IPS-11a (cell line): ENCODE data around the gene AFMID.
"Not testable (repeated sequence)": the region's sequence is repeated elsewhere in the genome, so short reads cannot be mapped to it uniquely, and the experiment has no call there.

Source experiments
- H3K4me3 ChIP-seq: one replicate; pipeline ENCODE4 v1.5.1; 2013; ENCODE audit warnings: low read depth, low read length, control low read depth

Gene AFMID

GRCh38 chr17:78151514-78152008, 35.6 kb upstream of the AFMID start:
- H3K4me3 ChIP-seq: no peak overlapping the region

- no peak overlapping the region for H3K4me3 ChIP-seq
Measured at GRCh38 chr17:78154903-78155811, 32.0 kb upstream of the AFMID start.

DNA sequence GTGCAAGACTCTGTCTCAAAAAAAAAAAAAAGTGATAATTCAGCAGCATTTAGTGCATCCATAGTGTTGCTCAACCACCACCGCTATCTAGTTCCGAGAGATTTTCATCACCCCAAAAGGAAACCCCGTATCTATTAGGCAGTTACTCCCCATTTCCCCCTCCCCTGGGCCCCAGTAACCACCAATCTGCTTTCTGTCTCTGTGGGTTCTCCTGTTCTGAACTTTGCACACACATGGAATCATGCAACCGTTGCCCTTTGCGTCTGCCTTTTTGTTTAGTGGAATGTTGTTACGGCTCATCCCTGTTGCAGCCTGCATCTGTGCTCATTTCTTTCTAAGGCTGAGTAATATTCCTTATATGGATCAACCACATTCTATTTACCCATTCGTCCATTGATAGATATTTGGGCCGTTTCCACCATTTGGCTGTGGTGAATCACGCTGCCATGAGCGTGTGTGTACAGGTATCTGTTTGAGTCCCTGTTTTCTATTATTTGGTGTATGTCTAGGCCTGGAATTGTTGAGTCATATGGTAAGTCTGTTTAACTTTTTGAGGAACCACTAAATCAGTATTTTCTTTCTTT, 27.5 kb upstream of the AFMID start:
- H3K4me3 ChIP-seq: no peak overlapping the region

DNA sequence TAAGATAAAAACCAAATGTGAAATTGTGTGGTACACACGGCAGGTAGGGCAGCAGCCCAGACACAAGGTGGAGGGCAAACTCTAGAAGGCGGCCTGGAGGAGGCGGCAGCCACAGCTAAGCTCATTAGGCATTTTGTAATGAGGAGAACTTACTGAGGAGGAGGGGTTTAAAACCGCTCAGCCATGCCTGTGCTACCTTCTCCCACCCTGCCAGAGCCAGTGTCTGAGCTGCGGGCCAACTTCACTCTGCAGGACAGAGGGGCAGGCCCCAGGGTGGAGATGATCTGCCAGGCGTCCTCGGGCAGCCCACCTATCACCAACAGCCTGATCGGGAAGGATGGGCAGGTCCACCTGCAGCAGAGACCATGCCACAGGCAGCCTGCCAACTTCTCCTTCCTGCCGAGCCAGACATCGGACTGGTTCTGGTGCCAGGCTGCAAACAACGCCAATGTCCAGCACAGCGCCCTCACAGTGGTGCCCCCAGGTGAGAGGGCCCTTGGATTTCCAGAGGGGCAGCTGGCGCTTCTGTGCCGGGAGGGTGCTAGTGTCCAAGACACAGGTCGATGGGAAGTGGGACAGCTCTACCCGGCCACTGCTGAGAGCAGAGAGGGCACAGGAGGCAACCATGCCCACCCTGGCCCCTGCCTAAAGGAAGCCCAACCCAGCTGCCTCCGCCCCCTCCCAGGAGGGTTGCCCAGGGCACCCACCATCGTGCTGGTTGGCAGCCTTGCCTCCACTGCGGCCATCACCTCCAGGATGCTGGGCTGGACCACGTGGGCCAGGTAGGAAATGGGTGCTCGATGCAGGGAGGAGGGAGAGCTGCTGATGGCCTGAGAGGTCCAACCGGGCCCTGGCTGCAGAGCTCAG, 23.0 kb upstream of the AFMID start:
- H3K4me3 ChIP-seq: no peak overlapping the region

DNA sequence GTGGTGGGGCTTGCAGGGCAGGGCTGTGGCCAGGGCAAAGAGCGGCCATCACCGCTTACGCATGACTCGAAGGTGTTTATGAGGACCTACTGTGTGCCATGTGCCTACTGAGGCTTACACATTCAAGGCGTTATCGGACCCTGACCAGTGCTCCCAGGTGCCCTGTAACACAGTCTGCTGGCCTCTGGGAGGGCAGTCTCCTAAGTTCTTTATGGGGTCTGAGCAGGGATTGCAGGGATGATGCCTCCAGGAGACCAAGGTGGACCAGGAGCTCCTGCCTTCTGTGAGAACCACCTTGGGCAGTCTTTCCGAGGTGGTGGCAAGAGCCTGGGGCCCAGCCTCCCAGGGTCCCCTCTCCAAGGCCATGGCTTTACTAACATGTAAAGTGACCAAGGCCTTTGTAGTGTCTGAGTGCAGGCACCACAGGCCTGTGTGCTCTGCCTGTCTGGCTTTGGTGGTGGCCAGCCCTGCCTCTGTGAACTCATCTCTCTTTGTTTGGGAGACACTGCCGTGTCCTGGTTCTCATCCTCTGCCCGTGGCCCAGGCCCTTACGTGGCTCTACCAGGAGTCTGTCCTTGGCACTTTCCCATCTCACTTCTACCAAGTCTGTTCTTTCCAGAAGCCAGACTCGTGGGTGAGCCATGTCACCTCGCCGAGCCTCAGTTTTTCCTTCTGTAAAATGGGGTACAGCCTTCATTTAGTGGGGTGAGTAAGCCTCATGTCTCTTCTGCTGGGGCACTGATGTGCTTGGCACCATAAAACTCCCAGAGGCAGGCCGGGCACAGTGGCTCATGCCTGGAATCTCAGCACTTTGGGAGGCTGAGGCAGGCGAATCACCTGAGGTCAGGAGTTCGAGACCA, 22.2 kb upstream of the AFMID start:
- no peak overlapping the region for H3K4me3 ChIP-seq

GRCh38 chr17:78166416-78166815, 20.7 kb upstream of the AFMID start:
- H3K4me3 ChIP-seq: no peak overlapping the region

DNA sequence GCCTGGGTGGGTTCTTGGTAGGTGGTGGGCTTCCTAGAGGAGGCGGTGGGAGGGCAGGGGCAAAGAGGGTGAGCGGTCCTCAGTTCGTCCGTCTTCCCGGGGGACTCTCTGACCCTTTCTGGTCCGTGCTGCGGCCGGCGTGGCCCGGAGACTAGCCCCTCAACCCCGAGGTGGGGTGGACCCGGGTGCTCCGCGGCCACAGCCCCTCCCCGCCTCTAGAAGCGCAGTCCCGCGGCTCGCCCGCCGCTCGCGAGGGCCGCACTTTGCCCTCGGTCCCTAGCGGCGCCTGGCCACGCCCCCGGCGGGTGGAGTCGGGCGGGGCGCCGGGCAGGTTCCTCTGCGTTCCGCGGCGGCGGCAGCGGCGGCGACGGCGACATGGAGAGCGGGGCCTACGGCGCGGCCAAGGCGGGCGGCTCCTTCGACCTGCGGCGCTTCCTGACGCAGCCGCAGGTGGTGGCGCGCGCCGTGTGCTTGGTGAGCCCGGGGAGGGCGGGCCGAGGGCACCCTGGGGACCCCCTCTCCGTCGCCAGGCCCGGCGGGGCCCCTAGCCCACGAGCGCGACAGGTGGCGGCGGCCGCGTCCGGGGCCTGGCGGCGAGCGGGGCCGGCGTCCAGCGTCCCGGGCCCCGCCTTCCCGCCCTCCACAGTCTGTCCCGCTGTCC, 18.8 kb upstream of the AFMID start, which contains the start of gene SYNGR2:
SYNGR2 (plus strand) TSS at position 340 of the 661 bp plus-strand sequence; CDS start at position 376, 36 bp downstream.
- H3K4me3 ChIP-seq: peak within 1 kb of the TSS; percentile 51

- H3K4me3 ChIP-seq: peak overlapping the region; percentile 51
Measured at GRCh38 chr17:78168903-78169793, 18.0 kb upstream of the AFMID start.

DNA sequence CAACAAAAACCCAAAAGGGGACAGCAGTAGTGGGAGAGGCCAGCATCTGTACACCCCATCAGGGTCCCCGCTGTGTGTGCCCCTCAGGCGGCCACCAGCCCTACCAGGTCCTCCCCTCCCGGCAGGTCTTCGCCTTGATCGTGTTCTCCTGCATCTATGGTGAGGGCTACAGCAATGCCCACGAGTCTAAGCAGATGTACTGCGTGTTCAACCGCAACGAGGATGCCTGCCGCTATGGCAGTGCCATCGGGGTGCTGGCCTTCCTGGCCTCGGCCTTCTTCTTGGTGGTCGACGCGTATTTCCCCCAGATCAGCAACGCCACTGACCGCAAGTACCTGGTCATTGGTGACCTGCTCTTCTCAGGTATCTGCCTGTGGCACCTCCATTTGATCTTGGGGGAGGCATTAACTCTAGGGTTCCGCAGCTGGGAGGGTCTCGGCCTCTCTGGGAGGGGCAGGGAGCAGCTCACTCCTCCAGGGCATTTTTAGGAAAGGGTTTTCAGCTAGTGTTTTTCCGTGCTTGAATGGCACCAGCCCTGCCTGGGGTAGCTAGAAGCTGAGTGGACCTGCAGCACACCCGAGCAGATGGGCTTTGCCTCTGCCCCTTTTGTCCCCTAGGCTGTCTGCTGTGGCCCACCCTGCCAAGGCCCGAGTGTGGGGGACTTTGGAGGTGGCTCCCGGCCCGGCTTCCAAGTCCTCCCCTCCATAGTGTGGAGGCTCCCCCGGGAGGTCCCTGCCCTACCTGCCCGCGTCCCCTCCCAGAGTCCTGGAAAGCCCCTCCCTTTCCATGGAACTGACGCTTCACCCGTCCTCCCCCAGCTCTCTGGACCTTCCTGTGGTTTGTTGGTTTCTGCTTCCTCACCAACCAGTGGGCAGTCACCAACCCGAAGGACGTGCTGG, 16.2 kb upstream of the AFMID start:
- H3K4me3 ChIP-seq: no peak overlapping the region

GRCh38 chr17:78171591-78172248, 15.4 kb upstream of the AFMID start:
- not testable (repeated sequence) for H3K4me3 ChIP-seq

GRCh38 chr17:78172249-78173051, 14.7 kb upstream of the AFMID start:
- H3K4me3 ChIP-seq: no peak overlapping the region

DNA sequence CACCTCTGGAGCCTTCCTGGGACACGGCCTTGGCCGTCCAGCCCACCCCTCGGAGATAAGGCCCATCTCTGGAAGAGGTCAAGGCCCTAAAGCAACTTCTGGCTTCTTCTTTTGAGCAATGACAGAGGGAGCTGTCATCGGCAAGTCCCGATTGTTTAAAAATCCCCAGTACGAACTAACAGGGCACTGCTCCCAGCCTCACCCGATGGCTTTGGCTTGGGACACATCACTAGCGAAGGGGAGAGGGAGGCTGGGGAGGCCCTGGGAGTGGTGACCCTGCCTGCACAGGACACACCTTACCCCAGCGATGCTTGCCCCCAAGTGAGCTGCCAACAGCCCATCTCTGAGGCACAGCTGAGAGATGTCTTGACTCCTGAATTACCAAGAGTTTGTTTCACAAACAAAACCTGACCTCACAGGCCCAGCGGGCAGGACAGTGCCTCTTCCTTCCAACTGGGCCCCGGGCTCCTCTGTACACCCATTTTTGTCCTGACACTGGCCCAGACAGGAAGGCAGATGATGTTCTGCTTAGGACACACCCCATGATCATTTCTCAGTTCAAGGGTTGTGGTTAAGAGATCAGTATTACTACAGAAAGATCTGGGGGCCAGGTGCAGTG, 14.0 kb upstream of the AFMID start:
- H3K4me3 ChIP-seq: no peak overlapping the region

- H3K4me3 ChIP-seq: no peak overlapping the region
Measured at GRCh38 chr17:78174346-78174869, 12.8 kb upstream of the AFMID start.

DNA sequence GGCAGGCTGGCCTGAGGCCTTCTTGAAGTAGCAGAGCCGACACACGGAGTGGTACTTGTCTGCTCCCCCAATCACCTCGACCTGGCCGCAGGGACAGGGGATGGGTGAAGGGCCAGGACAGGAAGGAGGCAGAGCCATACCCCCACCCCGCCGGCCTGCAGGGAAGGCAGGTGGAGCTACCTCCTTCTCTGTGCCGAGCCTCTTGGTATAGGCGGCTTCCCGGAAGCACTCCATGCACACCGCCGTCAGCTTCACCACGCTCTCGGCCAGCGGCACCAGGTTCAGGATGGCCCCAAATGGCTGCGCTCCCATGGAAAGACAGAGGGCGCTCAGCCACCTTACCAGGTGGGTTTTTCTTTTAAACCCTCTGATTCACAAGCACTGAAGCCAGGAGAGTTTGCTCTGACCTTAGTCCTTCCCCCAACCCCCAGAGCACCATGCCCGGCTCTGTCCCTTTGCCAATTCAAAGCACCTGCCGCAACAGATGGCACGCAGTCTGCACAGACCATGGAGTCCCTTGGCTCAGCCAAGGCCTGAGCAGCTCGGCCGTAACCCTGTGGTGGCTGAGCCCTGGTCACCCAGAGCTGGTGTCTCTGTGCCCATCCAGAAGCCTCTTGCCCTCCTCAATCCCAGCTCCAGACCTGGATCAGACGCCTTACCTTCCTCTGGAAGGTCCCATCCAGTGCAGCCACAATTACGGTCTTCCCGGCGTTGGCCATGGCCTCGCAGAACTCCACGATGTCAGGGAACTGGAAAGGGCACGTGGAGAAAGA, 12.1 kb upstream of the AFMID start:
- H3K4me3 ChIP-seq: no peak overlapping the region

- no peak overlapping the region for H3K4me3 ChIP-seq
Measured at GRCh38 chr17:78175643-78175981, 11.6 kb upstream of the AFMID start.
